ENCODE data around the gene CDC42BPG.

The CDC42BPG gene

GRCh38 chr11:64805481-64805880 lies 39.0 kb downstream of the CDC42BPG start:
- DNase-seq = no peak

- no peak for DNase-seq
Observed at GRCh38 chr11:64804346-64805210, 39.9 kb downstream of the CDC42BPG start.

GRCh38 chr11:64803846-64804345 lies 40.6 kb downstream of the CDC42BPG start:
- no peak for DNase-seq

GRCh38 chr11:64803158-64803845 lies 41.2 kb downstream of the CDC42BPG start, which contains the start of gene MAP4K2:
Gene MAP4K2, minus strand, starts transcription at chr11:64803214. Its CDS starts 65 bp downstream, at chr11:64803149.
- DNase-seq = peak; percentile 79

GRCh38 chr11:64802370-64803157 lies 41.9 kb downstream of the CDC42BPG start:
- peak; percentile 49 for DNase-seq

GRCh38 chr11:64801561-64802369 lies 42.7 kb downstream of the CDC42BPG start:
- peak; percentile 36 for DNase-seq

GRCh38 chr11:64801158-64801464 lies 43.3 kb downstream of the CDC42BPG start:
- DNase-seq = no peak

GRCh38 chr11:64800303-64801157 lies 43.9 kb downstream of the CDC42BPG start:
- no peak for DNase-seq

GRCh38 chr11:64799623-64800302 lies 44.7 kb downstream of the CDC42BPG start:
- DNase-seq = peak; percentile 42

- DNase-seq = no peak
Observed at GRCh38 chr11:64799256-64799622, 45.2 kb downstream of the CDC42BPG start.

GRCh38 chr11:64796757-64797541 lies 47.5 kb downstream of the CDC42BPG start:
- DNase-seq = no peak

- DNase-seq = no peak
Observed at GRCh38 chr11:64796047-64796756, 48.3 kb downstream of the CDC42BPG start.

- DNase-seq = no peak
Observed at GRCh38 chr11:64794526-64794925, 49.9 kb downstream of the CDC42BPG start.

GRCh38 chr11:64793271-64794160 lies 50.9 kb downstream of the CDC42BPG start:
- DNase-seq = no peak

- DNase-seq = no peak
Observed at GRCh38 chr11:64792482-64792881, 52.0 kb downstream of the CDC42BPG start.

GRCh38 chr11:64791781-64792291 lies 52.6 kb downstream of the CDC42BPG start:
- DNase-seq = no peak
